Measurements from ENCODE around the gene TP53I13. TPM values are rescaled to one million over a fixed set of nuclear protein-coding genes. Genes with fewer than 3 reads are reported as not detected.

Gene TP53I13
- total RNA-seq, 1 donor = 57.2 TPM

GRCh38 chr17:29612404-29613280 lies 44.1 kb downstream of the TP53I13 start:
- DNase-seq (ENCODE audit: insufficient read length, low spot score, missing footprints) = peak; percentile 58
- Histone ChIP-seq H3K27ac (ENCODE audit: low read depth, low read length) (no peak overlapping the region), H3K4me1 (ENCODE audit: insufficient read depth, low read length) (peaks cover 6% of the 10 kb centered on the region), H3K4me3 (ENCODE audit: insufficient read depth, low read length) (peak overlapping the region; percentile 54), H3K9me3 (ENCODE audit: low read depth, low read length) (no peaks in the 10 kb centered on the region), H3K4me2 (ENCODE audit: insufficient read depth, low read length) (peak overlapping the region; percentile 79), H2AFZ (ENCODE audit: low read length) (no peak overlapping the region), H3K79me2 (ENCODE audit: insufficient read depth, low read length) (no peaks in the 10 kb centered on the region), H3K27me3 (ENCODE audit: insufficient read depth, low read length) (no peaks in the 10 kb centered on the region), H4K20me1 (ENCODE audit: insufficient read depth, low read length) (no peaks in the 10 kb centered on the region), H3K36me3 (ENCODE audit: insufficient read depth, low read length) (no peaks in the 10 kb centered on the region)
- TF ChIP-seq, protein P1, sequence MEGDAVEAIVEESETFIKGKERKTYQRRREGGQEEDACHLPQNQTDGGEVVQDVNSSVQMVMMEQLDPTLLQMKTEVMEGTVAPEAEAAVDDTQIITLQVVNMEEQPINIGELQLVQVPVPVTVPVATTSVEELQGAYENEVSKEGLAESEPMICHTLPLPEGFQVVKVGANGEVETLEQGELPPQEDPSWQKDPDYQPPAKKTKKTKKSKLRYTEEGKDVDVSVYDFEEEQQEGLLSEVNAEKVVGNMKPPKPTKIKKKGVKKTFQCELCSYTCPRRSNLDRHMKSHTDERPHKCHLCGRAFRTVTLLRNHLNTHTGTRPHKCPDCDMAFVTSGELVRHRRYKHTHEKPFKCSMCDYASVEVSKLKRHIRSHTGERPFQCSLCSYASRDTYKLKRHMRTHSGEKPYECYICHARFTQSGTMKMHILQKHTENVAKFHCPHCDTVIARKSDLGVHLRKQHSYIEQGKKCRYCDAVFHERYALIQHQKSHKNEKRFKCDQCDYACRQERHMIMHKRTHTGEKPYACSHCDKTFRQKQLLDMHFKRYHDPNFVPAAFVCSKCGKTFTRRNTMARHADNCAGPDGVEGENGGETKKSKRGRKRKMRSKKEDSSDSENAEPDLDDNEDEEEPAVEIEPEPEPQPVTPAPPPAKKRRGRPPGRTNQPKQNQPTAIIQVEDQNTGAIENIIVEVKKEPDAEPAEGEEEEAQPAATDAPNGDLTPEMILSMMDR (IDR thresholded peaks at IDR 0.05; ENCODE audit: extremely low read depth, low read depth, low read length) = no peak

DNA sequence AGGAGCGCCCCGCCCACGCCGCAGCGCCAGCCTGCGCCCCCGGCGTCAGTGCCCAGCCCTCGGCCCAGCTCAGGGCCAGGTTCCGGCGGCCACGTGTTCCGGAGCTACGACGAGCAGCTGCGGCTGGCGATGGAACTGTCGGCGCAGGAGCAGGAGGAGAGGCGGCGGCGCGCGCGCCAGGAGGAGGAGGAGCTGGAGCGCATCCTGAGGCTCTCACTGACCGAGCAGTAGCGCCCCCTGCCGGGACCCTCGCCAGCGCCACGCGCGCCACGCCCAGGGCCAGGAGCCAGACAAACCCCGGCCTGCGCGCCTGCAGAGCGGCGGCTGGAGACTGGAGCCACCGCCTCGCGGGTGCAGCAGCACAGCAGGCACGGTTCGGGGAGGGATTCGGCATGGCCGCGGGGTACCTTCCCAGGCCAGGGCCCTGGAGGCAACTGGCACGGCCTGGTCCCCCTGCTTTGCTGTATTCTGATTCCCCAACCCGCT lies 44.9 kb downstream of the TP53I13 start:
- Histone ChIP-seq H3K9me3 (ENCODE audit: low read depth, low read length) (no peaks in the 10 kb centered on the region), H3K27me3 (ENCODE audit: insufficient read depth, low read length) (no peaks in the 10 kb centered on the region), H3K4me1 (ENCODE audit: insufficient read depth, low read length) (peaks cover 6% of the 10 kb centered on the region), H2AFZ (ENCODE audit: low read length) (no peak overlapping the region), H3K36me3 (ENCODE audit: insufficient read depth, low read length) (no peaks in the 10 kb centered on the region), H3K79me2 (ENCODE audit: insufficient read depth, low read length) (no peaks in the 10 kb centered on the region), H3K4me2 (ENCODE audit: insufficient read depth, low read length) (peak overlapping the region; percentile 79), H4K20me1 (ENCODE audit: insufficient read depth, low read length) (no peaks in the 10 kb centered on the region), H3K4me3 (ENCODE audit: insufficient read depth, low read length) (peak overlapping the region; percentile 54), H3K27ac (ENCODE audit: low read depth, low read length) (no peak overlapping the region)
- DNase-seq (ENCODE audit: insufficient read length, low spot score, missing footprints) = peak; percentile 99
- TF ChIP-seq, protein P1 (IDR thresholded peaks at IDR 0.05; ENCODE audit: extremely low read depth, low read depth, low read length) = peak; percentile 63

DNA sequence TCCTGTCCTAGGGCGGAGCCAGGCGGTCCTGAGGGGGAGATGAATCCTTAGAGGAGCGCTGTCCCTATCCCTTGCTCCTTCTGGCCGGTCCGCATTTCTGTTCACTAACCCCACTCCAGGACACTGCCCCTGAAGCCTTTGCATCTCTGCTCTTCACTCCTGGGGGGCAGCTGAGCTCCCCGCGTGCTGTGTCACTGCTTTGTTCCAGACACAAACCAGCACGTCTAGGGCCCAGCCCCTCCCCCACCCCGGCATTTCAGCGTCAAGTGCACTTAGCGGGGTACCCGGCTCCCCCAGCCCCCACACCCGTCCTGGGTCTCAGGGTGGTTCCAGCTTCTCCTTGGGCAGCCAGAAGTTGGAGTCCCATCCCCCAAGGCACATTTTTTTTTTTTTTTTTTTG lies 45.4 kb downstream of the TP53I13 start:
- Histone ChIP-seq H3K79me2 (ENCODE audit: insufficient read depth, low read length) (no peaks in the 10 kb centered on the region), H3K9me3 (ENCODE audit: low read depth, low read length) (no peaks in the 10 kb centered on the region), H3K36me3 (ENCODE audit: insufficient read depth, low read length) (no peaks in the 10 kb centered on the region), H3K4me1 (ENCODE audit: insufficient read depth, low read length) (peaks cover 6% of the 10 kb centered on the region), H3K4me3 (ENCODE audit: insufficient read depth, low read length) (peak overlapping the region; percentile 54), H3K27me3 (ENCODE audit: insufficient read depth, low read length) (no peaks in the 10 kb centered on the region), H3K27ac (ENCODE audit: low read depth, low read length) (no peak overlapping the region), H4K20me1 (ENCODE audit: insufficient read depth, low read length) (peaks cover 2% of the 10 kb centered on the region), H2AFZ (ENCODE audit: low read length) (no peak overlapping the region), H3K4me2 (ENCODE audit: insufficient read depth, low read length) (peak overlapping the region; percentile 79)
- DNase-seq (ENCODE audit: insufficient read length, low spot score, missing footprints) = no peak
- TF ChIP-seq, protein P1 (IDR thresholded peaks at IDR 0.05; ENCODE audit: extremely low read depth, low read depth, low read length) = no peak

- TF ChIP-seq, protein P1 (IDR thresholded peaks at IDR 0.05; ENCODE audit: extremely low read depth, low read depth, low read length) = no peak
- Histone ChIP-seq H3K27me3 (ENCODE audit: insufficient read depth, low read length) (no peaks in the 10 kb centered on the region), H4K20me1 (ENCODE audit: insufficient read depth, low read length) (peaks cover 3% of the 10 kb centered on the region), H3K4me2 (ENCODE audit: insufficient read depth, low read length) (no peak overlapping the region), H2AFZ (ENCODE audit: low read length) (no peak overlapping the region), H3K9me3 (ENCODE audit: low read depth, low read length) (no peaks in the 10 kb centered on the region), H3K4me3 (ENCODE audit: insufficient read depth, low read length) (no peak overlapping the region), H3K79me2 (ENCODE audit: insufficient read depth, low read length) (no peaks in the 10 kb centered on the region), H3K27ac (ENCODE audit: low read depth, low read length) (no peak overlapping the region), H3K4me1 (ENCODE audit: insufficient read depth, low read length) (peaks cover 12% of the 10 kb centered on the region), H3K36me3 (ENCODE audit: insufficient read depth, low read length) (no peaks in the 10 kb centered on the region)
- DNase-seq (ENCODE audit: insufficient read length, low spot score, missing footprints) = peak; percentile 58
These were observed 46.0 kb downstream of the TP53I13 start for GRCh38 chr17:29614349-29615047.
